Measurements from ENCODE around the gene ADRA2B.

ADRA2B gene

DNA sequence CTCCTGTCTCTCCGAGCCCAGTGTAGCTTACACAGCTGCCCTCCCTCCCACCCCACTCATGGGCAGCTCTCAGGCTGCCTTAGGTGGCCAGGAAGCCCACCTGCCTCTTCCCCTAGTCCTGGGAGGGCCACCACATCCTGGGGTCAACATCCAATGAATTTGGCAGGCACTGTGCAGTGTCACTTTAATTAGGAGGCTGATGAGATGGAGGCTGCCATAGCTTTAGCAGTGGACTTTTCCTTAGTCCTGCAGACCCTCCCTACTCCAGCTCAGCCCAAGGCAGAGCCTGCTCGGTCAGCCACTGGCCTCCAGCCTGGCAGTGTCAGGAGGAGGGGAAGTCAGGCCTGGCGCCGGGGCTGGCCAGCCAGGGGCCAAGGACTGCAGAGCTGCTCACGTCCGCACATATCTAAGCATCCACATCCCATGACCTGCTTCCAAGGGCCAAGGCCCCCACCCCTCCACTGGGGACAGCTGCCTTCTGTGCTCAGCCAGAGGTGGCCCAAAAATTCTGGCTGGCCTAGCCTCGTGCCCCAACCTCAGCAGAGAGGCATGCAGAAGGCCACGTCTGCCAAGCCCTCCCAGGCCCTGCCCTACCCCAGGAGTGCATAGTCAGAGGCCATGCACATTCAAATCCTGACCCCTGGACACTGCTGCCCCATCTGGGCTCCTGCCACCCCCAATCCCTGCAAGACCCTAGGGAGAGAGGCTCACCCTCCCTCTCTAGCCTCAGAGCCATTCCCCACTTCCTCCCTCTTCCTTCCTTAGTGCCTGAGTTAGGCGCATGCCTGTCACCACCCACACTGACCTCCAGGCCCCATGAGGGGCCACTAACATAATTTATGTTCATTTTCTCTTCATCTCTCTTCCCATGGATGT, 33.1 kb downstream of the ADRA2B start:
- no peak for FAIRE-seq
- DNase-seq (ENCODE audit: insufficient read length, low spot score) = no peak
- TF ChIP-seq, protein P1, sequence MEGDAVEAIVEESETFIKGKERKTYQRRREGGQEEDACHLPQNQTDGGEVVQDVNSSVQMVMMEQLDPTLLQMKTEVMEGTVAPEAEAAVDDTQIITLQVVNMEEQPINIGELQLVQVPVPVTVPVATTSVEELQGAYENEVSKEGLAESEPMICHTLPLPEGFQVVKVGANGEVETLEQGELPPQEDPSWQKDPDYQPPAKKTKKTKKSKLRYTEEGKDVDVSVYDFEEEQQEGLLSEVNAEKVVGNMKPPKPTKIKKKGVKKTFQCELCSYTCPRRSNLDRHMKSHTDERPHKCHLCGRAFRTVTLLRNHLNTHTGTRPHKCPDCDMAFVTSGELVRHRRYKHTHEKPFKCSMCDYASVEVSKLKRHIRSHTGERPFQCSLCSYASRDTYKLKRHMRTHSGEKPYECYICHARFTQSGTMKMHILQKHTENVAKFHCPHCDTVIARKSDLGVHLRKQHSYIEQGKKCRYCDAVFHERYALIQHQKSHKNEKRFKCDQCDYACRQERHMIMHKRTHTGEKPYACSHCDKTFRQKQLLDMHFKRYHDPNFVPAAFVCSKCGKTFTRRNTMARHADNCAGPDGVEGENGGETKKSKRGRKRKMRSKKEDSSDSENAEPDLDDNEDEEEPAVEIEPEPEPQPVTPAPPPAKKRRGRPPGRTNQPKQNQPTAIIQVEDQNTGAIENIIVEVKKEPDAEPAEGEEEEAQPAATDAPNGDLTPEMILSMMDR (IDR thresholded peaks at IDR 0.05; ENCODE audit: insufficient read depth, missing control alignments) = no peak

DNA sequence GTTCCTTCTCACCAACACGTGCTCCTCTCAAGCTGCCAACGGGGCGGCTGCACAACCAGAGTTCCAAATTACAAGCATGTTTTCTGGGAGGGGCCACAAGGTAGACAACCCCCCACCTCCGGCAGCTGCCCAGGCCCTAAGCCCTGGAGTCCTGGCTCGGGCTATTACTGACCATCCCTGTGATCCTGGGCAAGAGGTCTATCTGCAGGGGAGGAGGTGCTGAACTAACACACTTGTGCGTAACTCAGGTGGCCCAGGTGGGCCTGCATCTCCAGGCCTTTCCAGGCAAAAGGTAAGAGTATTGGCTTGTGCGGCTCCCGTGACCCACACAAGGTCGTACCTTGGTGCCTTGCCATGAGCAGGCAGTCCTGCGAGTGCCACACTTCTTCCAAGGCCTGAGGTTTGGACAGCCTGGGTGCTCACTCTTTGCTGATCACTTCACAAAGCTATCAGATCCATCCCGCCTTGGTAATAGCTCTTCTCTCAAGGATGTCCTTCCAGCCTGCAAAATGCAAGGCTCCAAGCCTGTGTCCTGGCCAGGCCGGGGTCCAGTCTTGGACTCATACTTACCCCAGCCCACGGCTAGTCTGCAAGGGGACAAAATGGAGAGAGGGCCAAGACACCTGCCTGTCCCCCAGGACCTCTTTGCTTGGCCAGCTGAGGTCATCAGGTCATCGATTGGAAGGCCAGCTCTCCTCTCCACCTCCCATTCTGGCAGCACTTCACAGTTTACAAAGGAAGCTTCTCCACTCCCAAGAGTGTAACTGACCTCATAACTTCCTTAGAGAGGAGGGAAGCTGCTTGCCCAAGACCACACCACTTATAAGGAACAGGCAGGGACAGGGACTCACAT, 33.9 kb downstream of the ADRA2B start:
- no peak for FAIRE-seq
- no peak for DNase-seq (ENCODE audit: insufficient read length, low spot score)
- TF ChIP-seq, protein P1 (IDR thresholded peaks at IDR 0.05; ENCODE audit: insufficient read depth, missing control alignments) = no peak

DNA sequence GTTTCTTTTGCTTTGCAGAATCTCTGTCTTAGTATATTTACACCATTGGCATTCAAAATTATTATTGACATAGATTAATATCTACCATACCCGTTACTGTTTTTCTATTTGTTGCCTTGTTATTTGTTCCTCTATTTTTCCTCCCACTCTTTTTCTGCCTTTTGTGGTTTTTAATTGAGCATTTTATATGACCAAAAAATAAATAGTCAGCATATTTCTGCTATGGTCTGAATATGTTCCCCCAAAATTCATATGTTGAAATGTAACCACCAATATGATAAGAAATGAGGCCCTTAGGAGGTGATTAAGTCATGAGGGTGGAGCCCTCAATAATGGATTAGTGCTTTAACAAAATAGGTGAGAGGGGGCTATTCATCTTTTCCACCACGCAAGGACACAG, 35.3 kb downstream of the ADRA2B start:
- FAIRE-seq = no peak
- no peak for DNase-seq (ENCODE audit: insufficient read length, low spot score)
- TF ChIP-seq, protein P1 (IDR thresholded peaks at IDR 0.05; ENCODE audit: insufficient read depth, missing control alignments) = no peak

DNA sequence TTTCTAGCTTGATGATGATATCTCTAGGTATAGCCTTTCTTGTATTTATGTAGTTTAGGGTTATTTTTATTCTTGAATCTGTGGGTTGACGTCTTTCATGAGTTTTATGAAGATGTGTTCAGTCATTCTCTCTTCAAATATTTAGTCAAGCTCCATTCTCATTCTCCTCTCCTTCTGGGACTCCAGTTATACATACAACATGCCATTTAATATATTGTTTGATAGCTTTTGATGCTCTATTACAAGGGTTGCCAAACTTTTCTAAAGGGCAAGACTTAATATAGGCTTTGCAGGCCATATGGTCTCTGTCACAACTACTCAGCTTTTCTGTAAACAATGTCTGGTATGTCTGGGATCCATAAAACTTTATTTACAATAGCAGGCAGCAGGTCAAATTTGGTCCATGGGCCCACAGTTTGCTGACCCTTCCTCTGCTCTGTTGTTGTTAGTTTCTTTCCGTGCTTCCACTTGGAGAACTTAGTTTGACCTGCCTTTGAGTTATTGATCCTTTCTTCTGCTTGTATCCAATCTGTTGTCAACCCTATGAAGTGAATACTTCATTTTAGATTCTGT, 41.1 kb downstream of the ADRA2B start:
- FAIRE-seq (no peak), DNase-seq (ENCODE audit: insufficient read length, low spot score) (no peak)
- TF ChIP-seq, protein P1 (IDR thresholded peaks at IDR 0.05; ENCODE audit: insufficient read depth, missing control alignments) = no peak

DNA sequence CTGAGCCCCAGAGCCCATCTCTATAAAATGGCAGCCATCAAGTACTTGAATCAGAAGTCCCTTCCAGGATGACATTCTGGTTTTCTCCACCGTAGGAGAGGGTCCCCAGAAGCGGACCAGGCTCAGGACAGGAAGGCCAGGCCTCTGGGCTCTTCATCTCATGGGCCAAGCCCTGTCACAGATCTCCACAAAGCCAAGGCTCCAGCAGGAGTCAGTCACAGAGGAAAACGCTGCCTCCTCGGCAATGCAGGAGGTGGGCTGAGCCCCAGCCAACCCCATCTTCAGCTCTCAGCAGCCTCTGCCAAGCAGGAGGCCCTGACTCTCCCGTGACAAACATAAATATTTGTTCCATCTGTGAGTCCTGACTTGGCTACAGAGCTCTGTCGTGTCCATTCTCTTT, 42.2 kb downstream of the ADRA2B start:
- FAIRE-seq (no peak), DNase-seq (ENCODE audit: insufficient read length, low spot score) (no peak)
- TF ChIP-seq, protein P1 (IDR thresholded peaks at IDR 0.05; ENCODE audit: insufficient read depth, missing control alignments) = no peak

DNA sequence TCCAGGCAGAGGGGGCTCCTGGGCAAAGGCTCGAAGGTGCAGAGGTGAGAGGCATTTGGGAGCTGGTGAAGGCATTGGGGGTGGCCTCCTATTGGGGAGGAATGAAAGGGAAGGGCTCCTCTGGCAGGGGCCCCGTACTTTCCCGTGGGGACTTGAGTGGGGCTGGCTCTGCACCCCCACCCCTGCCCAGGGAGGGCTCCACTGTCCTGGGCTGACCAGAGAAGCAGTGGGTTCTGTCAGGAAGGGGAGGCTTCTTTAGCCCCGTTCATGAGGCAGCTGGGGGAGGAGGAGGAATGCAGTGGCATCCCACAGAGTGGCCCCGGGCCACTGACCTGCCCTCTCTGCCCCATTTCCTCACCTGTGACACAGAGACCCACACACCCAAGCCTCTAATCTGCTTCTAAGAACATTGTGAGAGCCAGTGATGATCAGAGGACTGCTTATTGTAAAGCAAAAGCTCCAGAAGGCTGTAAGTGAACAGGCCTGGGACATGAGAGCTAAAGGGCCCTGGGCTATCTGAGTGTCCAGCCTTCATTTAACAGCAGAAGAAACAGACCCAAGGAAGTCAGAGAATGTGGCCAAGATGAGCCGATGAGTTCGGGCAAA, 43.1 kb downstream of the ADRA2B start:
- FAIRE-seq (no peak), DNase-seq (ENCODE audit: insufficient read length, low spot score) (no peak)

More for the DNA sequence above, 43.1 kb downstream of the ADRA2B start:
- TF ChIP-seq, protein P1 (IDR thresholded peaks at IDR 0.05; ENCODE audit: insufficient read depth, missing control alignments) = no peak
